Lung (tissue), 12 donors: ENCODE measurements around the gene PRR12. TPM values are rescaled to one million over a fixed set of nuclear protein-coding genes. Genes with fewer than 3 reads are reported as not detected.

Source experiments
- ATAC-seq: fragments of 200-7000 bp; cut with Tn5 transposase; one replicate; pipeline ENCODE4 v1.9.1; 2020; ENCODE audit warnings: moderate number of reproducible peaks; ENCODE audit not compliant: insufficient read depth, low FRiP score
- DNase-seq, 3 donors: peaks; one replicate each; pipeline ENCODE4 v3.0.0-alpha.2; 2013 to 2017
- H3K27ac ChIP-seq, 2 donors: one replicate each; pipeline ENCODE4 v1.5.1; 2013; ENCODE audit warnings: mild to moderate bottlenecking in 2 of 2, moderate library complexity in 2 of 2, control low read depth in 1 of 2, inconsistent platforms in 1 of 2, low read depth in 1 of 2, low read length in 1 of 2
- H3K27me3 ChIP-seq, 3 donors: one replicate each; pipeline ENCODE4 v1.5.1; 2013; ENCODE audit warnings: low read length in 2 of 3; ENCODE audit not compliant: control insufficient read depth in 3 of 3, insufficient read depth in 3 of 3
- H3K36me3 ChIP-seq, 4 donors: one replicate each; pipeline ENCODE4 v1.5.1; 2013; ENCODE audit warnings: low read length in 4 of 4, mild to moderate bottlenecking in 1 of 4, moderate library complexity in 1 of 4; ENCODE audit not compliant: control insufficient read depth in 4 of 4, insufficient read depth in 4 of 4
- H3K4me1 ChIP-seq, 5 donors: one replicate each; pipeline ENCODE4 v1.5.1; 2013; ENCODE audit warnings: low read length in 5 of 5, mild to moderate bottlenecking in 2 of 5, moderate library complexity in 1 of 5; ENCODE audit not compliant: control insufficient read depth in 5 of 5, insufficient read depth in 5 of 5
- H3K4me3 ChIP-seq: one replicate; pipeline ENCODE4 v1.5.1; 2013; ENCODE audit warnings: mild to moderate bottlenecking, control low read depth, moderate library complexity
- H3K9ac ChIP-seq, 2 donors: one replicate each; pipeline ENCODE4 v1.5.1; 2013; ENCODE audit warnings: low read length in 2 of 2, control low read depth in 1 of 2; ENCODE audit not compliant: insufficient read depth in 1 of 2
- H3K9me3 ChIP-seq, 4 donors: one replicate each; pipeline ENCODE4 v1.5.1; 2013; ENCODE audit warnings: low read length in 3 of 4, mild to moderate bottlenecking in 1 of 4, moderate library complexity in 1 of 4; ENCODE audit not compliant: control insufficient read depth in 4 of 4, insufficient read depth in 3 of 4
- WGBS, 2 donors: extraction: QIAGEN DNeasy Blood & Tissue Kit; methylation state at CpG; one replicate each; pipeline ENCODE4 v1.1.7; 2013; 5-methylcytosine and 5-hydroxymethylcytosine counted together
- polyA plus RNA-seq, 2 donors: library from polyadenylated mRNA; stranded (reverse); fragments of 200-250 nt; gene quantifications; one replicate each; pipeline ENCODE4 v1.2.1, GENCODE V29; 2013
- total RNA-seq, 2 donors: library from RNA; depleted of rRNA in 1 of 2; stranded (reverse); fragments of >200 nt in 1 of 2; gene quantifications; one replicate each; pipeline ENCODE4 v1.2.1, GENCODE V29; 2014 to 2021
- TF ChIP-seq, protein P1 (sequence below): IDR thresholded peaks from 2 replicates; pipeline ENCODE4 v1.5.1; 2012; ENCODE audit warnings: mild to moderate bottlenecking; ENCODE audit errors: control extremely low read depth, extremely low read depth
- donor health status: control.
- donor health status: control.
- donor health status: Bipolar disorder and iron deficiency.
- donor health status: healthy.
- donor health status: DM: yes; HTN: yes; CAD: no.

Gene PRR12
- total and polyA plus RNA-seq, 4 donors = 7.6 to 32.4 (median 16.8) TPM

- Histone ChIP-seq H3K4me3 (peak within 1 kb of the TSS; percentile 67), H3K4me1 (peaks cover 0 to 15% (median 4%) of the 10 kb centered on the region in 5 donors), H3K27ac (peak within 1 kb of the TSS; percentile 37 to 55), H3K27me3 (no peaks in the 10 kb centered on the region), H3K9ac (peak within 1 kb of the TSS; percentile 81 to 93), H3K36me3 (peaks cover 0 to 6% (median 2%) of the 10 kb centered on the region in 4 donors), H3K9me3 (no peaks in the 10 kb centered on the region)
- 2 to 3% methylated on average over 31 of the region's 31 CpGs for WGBS, 2 donors
- peak; percentile 96 to 99 (median 97) for DNase-seq
- TF ChIP-seq, protein P1, sequence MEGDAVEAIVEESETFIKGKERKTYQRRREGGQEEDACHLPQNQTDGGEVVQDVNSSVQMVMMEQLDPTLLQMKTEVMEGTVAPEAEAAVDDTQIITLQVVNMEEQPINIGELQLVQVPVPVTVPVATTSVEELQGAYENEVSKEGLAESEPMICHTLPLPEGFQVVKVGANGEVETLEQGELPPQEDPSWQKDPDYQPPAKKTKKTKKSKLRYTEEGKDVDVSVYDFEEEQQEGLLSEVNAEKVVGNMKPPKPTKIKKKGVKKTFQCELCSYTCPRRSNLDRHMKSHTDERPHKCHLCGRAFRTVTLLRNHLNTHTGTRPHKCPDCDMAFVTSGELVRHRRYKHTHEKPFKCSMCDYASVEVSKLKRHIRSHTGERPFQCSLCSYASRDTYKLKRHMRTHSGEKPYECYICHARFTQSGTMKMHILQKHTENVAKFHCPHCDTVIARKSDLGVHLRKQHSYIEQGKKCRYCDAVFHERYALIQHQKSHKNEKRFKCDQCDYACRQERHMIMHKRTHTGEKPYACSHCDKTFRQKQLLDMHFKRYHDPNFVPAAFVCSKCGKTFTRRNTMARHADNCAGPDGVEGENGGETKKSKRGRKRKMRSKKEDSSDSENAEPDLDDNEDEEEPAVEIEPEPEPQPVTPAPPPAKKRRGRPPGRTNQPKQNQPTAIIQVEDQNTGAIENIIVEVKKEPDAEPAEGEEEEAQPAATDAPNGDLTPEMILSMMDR = no peak
- ATAC-seq = peak; percentile 97
Observed at GRCh38 chr19:49580264-49581006, 10.5 kb upstream of the PRR12 start, which contains the start of gene NOSIP. Gene NOSIP (minus strand): TSS chr19:49580556. CDS start chr19:49560691, 19,865 bp downstream.

DNA sequence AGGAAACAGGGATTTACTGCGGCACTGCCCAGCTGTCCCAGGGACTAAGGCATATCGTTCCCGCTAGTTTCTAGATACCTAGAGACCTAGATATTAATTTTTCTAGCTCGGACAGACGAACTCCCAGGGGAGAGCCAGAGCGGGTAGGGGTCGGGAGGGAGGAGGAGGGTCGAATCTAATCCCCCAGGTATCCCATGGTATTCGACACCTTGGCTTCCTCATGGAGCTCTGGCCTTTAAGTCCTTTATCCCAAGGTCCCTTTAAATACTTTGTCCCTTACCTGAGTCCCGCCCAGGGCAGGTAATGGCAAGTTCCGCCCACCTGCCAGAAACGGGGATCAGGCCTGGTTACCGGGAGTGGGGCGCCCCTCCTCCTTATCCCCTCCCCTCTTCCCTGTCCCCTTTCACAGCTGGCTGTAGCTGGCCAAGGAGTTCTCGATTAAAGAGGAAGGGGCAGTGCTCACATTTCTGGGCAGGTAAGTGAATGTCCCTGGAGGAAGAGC, 9.9 kb upstream of the PRR12 start, which contains the start of gene PRRG2:
PRRG2 (plus strand) TSS at position 310 of the 502 bp plus-strand sequence. CDS start 1,904 bp downstream, outside the sequence.
- Histone ChIP-seq H3K9me3 (no peaks in the 10 kb centered on the region), H3K27ac (peak within 1 kb of the TSS; percentile 37 to 55), H3K36me3 (peaks cover 0 to 3% (median 1%) of the 10 kb centered on the region in 4 donors), H3K27me3 (no peaks in the 10 kb centered on the region), H3K4me3 (peak within 1 kb of the TSS; percentile 67), H3K4me1 (peaks cover 0 to 15% (median 4%) of the 10 kb centered on the region in 5 donors), H3K9ac (peak within 1 kb of the TSS; percentile 81 to 93)
- 41 to 48% methylated on average over 15 of the region's 15 CpGs for WGBS, 2 donors
- peak in 2 of 3 donors; percentile 17 to 47 for DNase-seq
- peak; percentile 36 for ATAC-seq
- TF ChIP-seq, protein P1 = no peak

DNA sequence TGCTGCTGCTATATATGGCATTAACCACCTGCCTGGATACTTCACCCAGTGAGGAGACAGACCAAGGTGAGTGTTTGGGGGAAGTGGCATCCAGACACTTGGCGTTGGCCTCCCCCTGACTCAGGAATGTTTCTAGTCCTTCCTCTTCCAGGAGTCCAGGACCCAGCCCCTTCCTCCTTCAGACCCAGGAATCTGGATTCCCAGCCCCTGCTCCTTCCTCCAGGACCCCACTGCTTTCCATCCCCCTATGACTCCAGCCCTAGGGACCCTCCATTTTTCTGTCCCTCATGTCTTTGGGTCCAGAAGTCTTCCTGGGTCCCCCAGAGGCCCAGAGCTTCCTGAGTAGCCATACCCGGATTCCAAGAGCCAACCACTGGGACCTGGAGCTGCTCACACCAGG, 7.7 kb upstream of the PRR12 start:
- TF ChIP-seq, protein P1 = no peak
- no peak overlapping the region for H3K9ac ChIP-seq
- peaks cover 0 to 2% (median 0%) of the 10 kb centered on the region in 4 donors for H3K36me3 ChIP-seq
- no peaks in the 10 kb centered on the region for H3K9me3 ChIP-seq
- ATAC-seq (no peak), DNase-seq (no peak)
- no peaks in the 10 kb centered on the region for H3K27me3 ChIP-seq
- 50 to 67% methylated on average over 2 of the region's 2 CpGs for WGBS, 2 donors
- no peak overlapping the region for H3K4me3 ChIP-seq
- H3K27ac ChIP-seq = peak overlapping the region in 1 of 2 donors; percentile 49
- peaks cover 0 to 15% (median 4%) of the 10 kb centered on the region in 5 donors for H3K4me1 ChIP-seq
